Ovary (tissue), 3 donors: ENCODE measurements around the gene PLSCR3.

Experiments
- EP300 ChIP-seq: sonication (generic); formaldehyde crosslinking; IDR thresholded peaks from one replicate; pipeline ENCODE4 v1.6.1; 2017; ENCODE audit warnings: antibody characterized with exemption
- POLR2A ChIP-seq: fragments of 450-650 bp; IDR thresholded peaks from one replicate; pipeline ENCODE4 v1.6.1; 2017; ENCODE audit warnings: antibody characterized with exemption, mild to moderate bottlenecking, moderate library complexity
- TF ChIP-seq, protein P1 (sequence below), 3 donors: fragments of 450-650 bp in 2 of 3; fragments of 200-600 bp in 1 of 3; IDR thresholded peaks; one replicate each; pipeline versions ENCODE4 v1.5.1 to v1.8.0; 2016 to 2022; ENCODE audit warnings: antibody characterized with exemption in 3 of 3, mild to moderate bottlenecking in 1 of 3
- donor health status: DM: no; HTN: no; CAD: no.

DNA sequence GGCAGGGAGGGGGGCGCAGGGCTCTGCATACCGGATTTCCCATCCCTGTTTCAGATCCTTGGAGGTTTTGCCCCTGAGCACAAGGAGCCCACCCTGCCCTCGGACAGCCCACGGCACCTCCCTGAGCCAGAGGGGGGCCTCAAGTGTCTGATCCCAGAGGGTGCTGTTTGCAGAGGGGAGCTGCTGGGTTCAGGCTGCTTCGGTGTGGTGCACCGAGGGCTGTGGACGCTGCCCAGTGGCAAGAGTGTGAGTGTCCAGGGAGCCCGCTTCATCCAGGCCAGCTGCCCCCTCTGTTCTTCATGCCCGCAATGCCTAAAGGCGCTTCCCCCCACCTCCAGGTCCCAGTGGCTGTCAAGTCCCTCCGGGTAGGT lies 11.0 kb downstream of the PLSCR3 start:
- no peak for TF ChIP-seq POLR2A
- TF ChIP-seq EP300: no peak
- TF ChIP-seq, protein P1, sequence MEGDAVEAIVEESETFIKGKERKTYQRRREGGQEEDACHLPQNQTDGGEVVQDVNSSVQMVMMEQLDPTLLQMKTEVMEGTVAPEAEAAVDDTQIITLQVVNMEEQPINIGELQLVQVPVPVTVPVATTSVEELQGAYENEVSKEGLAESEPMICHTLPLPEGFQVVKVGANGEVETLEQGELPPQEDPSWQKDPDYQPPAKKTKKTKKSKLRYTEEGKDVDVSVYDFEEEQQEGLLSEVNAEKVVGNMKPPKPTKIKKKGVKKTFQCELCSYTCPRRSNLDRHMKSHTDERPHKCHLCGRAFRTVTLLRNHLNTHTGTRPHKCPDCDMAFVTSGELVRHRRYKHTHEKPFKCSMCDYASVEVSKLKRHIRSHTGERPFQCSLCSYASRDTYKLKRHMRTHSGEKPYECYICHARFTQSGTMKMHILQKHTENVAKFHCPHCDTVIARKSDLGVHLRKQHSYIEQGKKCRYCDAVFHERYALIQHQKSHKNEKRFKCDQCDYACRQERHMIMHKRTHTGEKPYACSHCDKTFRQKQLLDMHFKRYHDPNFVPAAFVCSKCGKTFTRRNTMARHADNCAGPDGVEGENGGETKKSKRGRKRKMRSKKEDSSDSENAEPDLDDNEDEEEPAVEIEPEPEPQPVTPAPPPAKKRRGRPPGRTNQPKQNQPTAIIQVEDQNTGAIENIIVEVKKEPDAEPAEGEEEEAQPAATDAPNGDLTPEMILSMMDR (IDR thresholded peaks at IDR 0.05): no peak
